Keratinocyte (primary cell): Measurements from ENCODE around the gene MET. TPM values are rescaled to one million over a fixed set of nuclear protein-coding genes. Genes with fewer than 3 reads are reported as not detected.

Experiments
- DNase-seq: peaks from one replicate; pipeline ENCODE4 v3.0.0-alpha.2; 2011; ENCODE audit warnings: low read depth, missing footprints, low spot score
- FAIRE-seq: peaks from 2 replicates; lab custom pipeline; 2011; peaks lifted over from hg19 to GRCh38; lab: Jason Lieb, UNC
- H2AFZ ChIP-seq: 2 replicates; pipeline ENCODE4 v1.6.0; 2012; ENCODE audit warnings: low read length, control low read depth, inconsistent platforms; ENCODE audit not compliant: control insufficient read depth
- H3K27ac ChIP-seq: 2 replicates; pipeline ENCODE4 v1.5.1; 2011; ENCODE audit warnings: low read length; ENCODE audit not compliant: control insufficient read depth, insufficient read depth
- H3K27me3 ChIP-seq: 3 replicates; pipeline ENCODE4 v1.6.0; 2011; ENCODE audit warnings: low read length; ENCODE audit not compliant: control insufficient read depth, insufficient read depth; ENCODE audit errors: extremely low read depth
- H3K36me3 ChIP-seq, 2 experiments: 2 replicates in 1 of 2; 3 replicates in 1 of 2; pipeline ENCODE4 v1.5.1; 2011; ENCODE audit warnings: low read length in 2 of 2, mild to moderate bottlenecking in 1 of 2; ENCODE audit not compliant: control insufficient read depth in 2 of 2, insufficient read depth in 2 of 2; ENCODE audit errors: extremely low read depth in 1 of 2
- H3K4me1 ChIP-seq: 3 replicates; pipeline ENCODE4 v1.5.1; 2011; ENCODE audit warnings: low read length; ENCODE audit not compliant: control insufficient read depth, insufficient read depth; ENCODE audit errors: extremely low read depth
- H3K4me2 ChIP-seq: 3 replicates; pipeline ENCODE4 v1.6.0; 2011; ENCODE audit warnings: low read depth, low read length; ENCODE audit not compliant: control insufficient read depth, insufficient read depth; ENCODE audit errors: extremely low read depth
- H3K4me3 ChIP-seq, 3 experiments: fragments of 200-600 bp in 1 of 3; sonication (generic) in 1 of 3; 2 replicates in 2 of 3; 3 replicates in 1 of 3; pipeline ENCODE4 v1.5.1; 2011 to 2016; ENCODE audit warnings: low read length in 3 of 3, mild to moderate bottlenecking in 3 of 3, control low read depth in 2 of 3, inconsistent platforms in 1 of 3, low read depth in 1 of 3, mixed read lengths in 1 of 3, mixed run types in 1 of 3, moderate library complexity in 1 of 3; ENCODE audit not compliant: control insufficient read depth in 2 of 3, insufficient read depth in 2 of 3; ENCODE audit errors: extremely low read depth in 1 of 3
- H3K79me2 ChIP-seq: 2 replicates; pipeline ENCODE4 v1.6.0; 2012; ENCODE audit warnings: low read length; ENCODE audit not compliant: control insufficient read depth, insufficient read depth
- H3K9ac ChIP-seq: 3 replicates; pipeline ENCODE4 v1.6.0; 2011; ENCODE audit warnings: low read length; ENCODE audit not compliant: control insufficient read depth, insufficient read depth; ENCODE audit errors: extremely low read depth
- H3K9me1 ChIP-seq: 3 replicates; pipeline ENCODE4 v1.6.0; 2011; ENCODE audit warnings: low read length; ENCODE audit not compliant: control insufficient read depth, insufficient read depth; ENCODE audit errors: extremely low read depth
- H3K9me3 ChIP-seq: 2 replicates; pipeline ENCODE4 v1.5.1; 2012; ENCODE audit warnings: low read depth, low read length; ENCODE audit not compliant: control insufficient read depth
- H4K20me1 ChIP-seq: 3 replicates; pipeline ENCODE4 v1.6.0; 2011; ENCODE audit warnings: low read length; ENCODE audit not compliant: control insufficient read depth, insufficient read depth; ENCODE audit errors: extremely low read depth
- CTCF ChIP-seq, 3 experiments: IDR thresholded peaks in 1 of 3; conservative IDR thresholded peaks in 1 of 3; optimal IDR thresholded peaks in 1 of 3; 2 replicates in 2 of 3; 3 replicates in 1 of 3; pipeline versions ENCODE3 to v1.5.1; 2011; ENCODE audit warnings: low read length in 3 of 3, mild to moderate bottlenecking in 3 of 3, moderate library complexity in 2 of 3, control low read depth in 1 of 3, inconsistent platforms in 1 of 3; ENCODE audit not compliant: insufficient read depth in 2 of 3; ENCODE audit errors: extremely low read depth in 1 of 3
- EZH2 ChIP-seq: IDR thresholded peaks from one replicate; pipeline ENCODE4 v1.6.1; 2012; ENCODE audit warnings: inconsistent platforms, mild to moderate bottlenecking, low read length, moderate library complexity
- dilution Hi-C: fragments of 300-500 bp; cut with MboI; formaldehyde crosslinking; loops from one replicate; pipeline ENCODE4 v1.7.0; 2020; ENCODE audit warnings: low sequenced_read_pairs; ENCODE audit not compliant: extremely low pct_ligation_motif_present
- polyA plus RNA-seq, 5 experiments: library from polyadenylated mRNA; depleted of rRNA in 3 of 5; stranded (reverse) in 3 of 5; stranded (forward) in 1 of 5; unstranded in 1 of 5; fragments of >200 nt; gene quantifications; 1 replicate in 1 of 5; 2 replicates in 3 of 5; 3 replicates in 1 of 5; pipeline versions ENCODE4 v1.2.1 to v1.2.3, GENCODE V29; 2011 to 2012; ENCODE audit warnings: missing spikeins in 2 of 5, low read depth in 1 of 5, low replicate concordance in 1 of 5

The MET gene
- polyA plus RNA-seq, 1 donor (not counting 4 experiments of a cell fraction or from before 2014, with no cell fraction given): 117 TPM

DNA sequence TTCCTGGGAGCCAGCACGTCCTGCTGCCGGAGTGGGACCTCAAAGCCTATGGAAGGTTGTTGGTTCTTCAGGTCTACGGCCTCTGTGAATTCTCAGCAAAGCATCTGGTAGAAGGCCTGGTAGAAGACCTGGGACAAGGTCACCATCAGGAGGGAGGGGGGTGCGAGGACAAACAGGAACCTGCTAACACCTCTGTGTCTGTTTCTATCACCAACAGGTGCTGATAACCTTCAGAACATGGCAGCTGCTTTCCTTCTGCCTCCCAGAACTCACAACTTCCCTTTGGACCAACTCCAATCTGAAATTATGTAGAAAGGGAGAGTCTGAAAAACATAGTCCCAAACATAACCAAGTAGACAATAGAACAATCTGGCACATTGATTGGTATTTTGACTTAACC lies 8.3 kb upstream of the MET start:
- H3K4me3 ChIP-seq: no peak overlapping the region
- dilution Hi-C loops: no loop called here
- no peaks in the 10 kb centered on the region for H3K27me3 ChIP-seq
- H3K9me3 ChIP-seq: no peaks in the 10 kb centered on the region
- DNase-seq: no peak
- no peaks in the 10 kb centered on the region for H4K20me1 ChIP-seq
- no peak overlapping the region for H2AFZ ChIP-seq
- no peaks in the 10 kb centered on the region for H3K36me3 ChIP-seq
- no peaks in the 10 kb centered on the region for H3K9me1 ChIP-seq
- FAIRE-seq: no peak
- no peak overlapping the region for H3K9ac ChIP-seq
- H3K4me1 ChIP-seq: no peaks in the 10 kb centered on the region
- H3K27ac ChIP-seq: no peak overlapping the region
- no peak for TF ChIP-seq CTCF (optimal IDR thresholded peaks at IDR 0.05 in 1 of 3, IDR thresholded peaks at IDR 0.05 in 1 of 3, conservative IDR thresholded peaks at IDR 0.05 in 1 of 3; ENCODE audit: extremely low read depth in 1 of 3, insufficient read depth in 2 of 3, low read length in 3 of 3)
- TF ChIP-seq EZH2: no peak
- no peaks in the 10 kb centered on the region for H3K79me2 ChIP-seq
- no peak overlapping the region for H3K4me2 ChIP-seq

GRCh38 chr7:116665332-116665996 lies 6.5 kb upstream of the MET start:
- Histone ChIP-seq H3K27ac (no peak overlapping the region), H3K79me2 (no peaks in the 10 kb centered on the region), H2AFZ (no peak overlapping the region), H3K36me3 (no peaks in the 10 kb centered on the region), H4K20me1 (no peaks in the 10 kb centered on the region), H3K4me3 (no peak overlapping the region), H3K4me2 (no peak overlapping the region), H3K27me3 (no peaks in the 10 kb centered on the region), H3K9ac (no peak overlapping the region), H3K4me1 (peaks cover 1% of the 10 kb centered on the region), H3K9me1 (no peaks in the 10 kb centered on the region), H3K9me3 (no peaks in the 10 kb centered on the region)
- dilution Hi-C loops: no loop called here
- TF ChIP-seq CTCF (optimal IDR thresholded peaks at IDR 0.05 in 1 of 3, IDR thresholded peaks at IDR 0.05 in 1 of 3, conservative IDR thresholded peaks at IDR 0.05 in 1 of 3; ENCODE audit: extremely low read depth in 1 of 3, insufficient read depth in 2 of 3, low read length in 3 of 3) (no peak), EZH2 (no peak)
- FAIRE-seq (no peak), DNase-seq (no peak)
